ENCODE results near the gene ZCCHC14.

ZCCHC14 gene

DNA sequence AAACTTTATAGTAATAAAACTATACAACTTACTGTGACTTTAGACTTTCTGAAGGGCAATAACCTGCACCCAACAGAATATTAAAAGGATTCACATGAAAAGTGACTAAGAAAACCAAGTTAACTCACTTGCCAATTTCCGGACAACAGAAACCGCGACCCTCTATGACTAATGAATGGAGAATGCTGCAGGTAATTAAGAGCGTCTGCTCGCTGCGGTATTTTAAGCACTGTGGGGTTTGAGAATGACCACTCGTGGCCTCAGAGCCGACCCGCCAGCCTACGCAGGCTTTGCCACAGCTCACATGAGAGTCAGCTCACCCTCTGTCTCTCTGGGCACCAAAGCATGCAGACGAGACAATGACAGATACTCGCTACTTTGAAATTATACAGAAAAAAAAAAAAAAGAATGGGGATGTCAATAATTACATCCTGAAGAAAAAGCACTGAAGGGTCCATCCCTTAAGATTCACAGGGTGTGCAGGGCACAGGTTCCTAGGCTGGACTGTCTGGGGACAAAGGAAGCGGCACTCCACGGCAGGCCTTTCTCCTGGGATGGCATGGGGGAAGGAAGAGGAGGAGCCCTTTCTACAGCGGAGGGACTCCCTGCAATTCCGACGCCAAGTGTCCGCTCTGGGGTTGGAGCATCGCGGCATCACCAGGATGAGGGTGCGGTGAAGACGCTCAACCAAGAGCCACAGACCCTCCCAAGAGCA lies 35.0 kb downstream of the ZCCHC14 start:
- DNase-seq (ENCODE audit: insufficient read length, low spot score) (no peak), FAIRE-seq (no peak)
- TF ChIP-seq POLR2A (IDR thresholded peaks at IDR 0.05; ENCODE audit: low read depth, low read length) = no peak
- TF ChIP-seq PAX5 (IDR thresholded peaks at IDR 0.05; ENCODE audit: insufficient read depth, low read length, severe bottlenecking) = no peak
- TF ChIP-seq POU2F2 (IDR thresholded peaks at IDR 0.05; ENCODE audit: low read depth, low read length) = no peak
- no peak for TF ChIP-seq POLR2AphosphoS5 (IDR thresholded peaks at IDR 0.05; ENCODE audit: low read depth, low read length)
- no peak for TF ChIP-seq SPI1 (IDR thresholded peaks at IDR 0.05; ENCODE audit: low read depth, low read length)
- TF ChIP-seq TAF1 (IDR thresholded peaks at IDR 0.05; ENCODE audit: low read depth, low read length) = no peak

DNA sequence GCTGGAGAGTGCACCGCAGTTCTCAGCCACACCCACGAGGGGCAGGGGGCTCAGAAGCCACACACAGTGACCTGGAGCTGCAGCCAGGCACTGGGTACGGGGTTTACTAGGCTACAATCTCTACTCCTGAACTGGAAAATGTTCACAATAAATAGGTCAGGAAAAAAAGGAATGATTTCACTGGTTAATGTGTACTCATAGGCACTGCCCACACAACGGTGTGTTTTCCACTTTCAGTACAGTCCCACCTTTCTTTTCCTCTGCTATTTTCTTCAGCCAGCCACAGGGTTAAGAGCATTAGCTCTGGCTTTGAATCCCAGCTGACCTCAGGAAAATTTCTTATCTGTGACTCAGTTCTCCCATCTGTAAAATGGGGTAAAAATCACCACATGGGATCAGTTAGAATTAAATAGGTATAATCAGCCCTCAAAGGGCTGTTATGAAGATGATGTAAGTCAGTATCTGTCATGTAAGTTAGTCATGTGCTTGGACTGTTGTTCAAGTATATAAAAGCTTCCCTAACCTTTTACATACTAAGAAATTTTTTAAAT lies 35.7 kb downstream of the ZCCHC14 start:
- TF ChIP-seq POU2F2 (IDR thresholded peaks at IDR 0.05; ENCODE audit: low read depth, low read length) (no peak), TAF1 (IDR thresholded peaks at IDR 0.05; ENCODE audit: low read depth, low read length) (no peak), POLR2A (IDR thresholded peaks at IDR 0.05; ENCODE audit: low read depth, low read length) (no peak), SPI1 (IDR thresholded peaks at IDR 0.05; ENCODE audit: low read depth, low read length) (no peak), PAX5 (IDR thresholded peaks at IDR 0.05; ENCODE audit: insufficient read depth, low read length, severe bottlenecking) (no peak), POLR2AphosphoS5 (IDR thresholded peaks at IDR 0.05; ENCODE audit: low read depth, low read length) (no peak)
- FAIRE-seq (no peak), DNase-seq (ENCODE audit: insufficient read length, low spot score) (no peak)

DNA sequence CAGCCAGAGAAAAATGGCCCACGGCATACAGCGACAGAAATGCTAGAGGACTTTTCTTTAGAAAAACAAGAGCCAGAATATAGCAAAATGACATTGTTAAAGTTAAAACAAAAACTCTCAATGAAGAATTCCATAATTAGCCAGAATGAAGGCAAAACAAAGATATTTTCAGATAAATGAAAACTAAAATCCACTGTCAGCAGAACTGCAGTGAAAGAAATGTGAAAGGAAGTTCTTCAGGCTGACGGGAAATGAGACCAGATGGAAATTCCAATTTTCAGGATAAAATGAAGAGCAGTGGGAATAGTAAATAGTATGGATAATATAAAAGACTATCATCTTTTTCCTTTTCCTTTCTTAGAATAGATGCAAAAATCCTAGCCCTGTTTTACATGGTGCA lies 38.4 kb downstream of the ZCCHC14 start:
- TF ChIP-seq PAX5 (IDR thresholded peaks at IDR 0.05; ENCODE audit: insufficient read depth, low read length, severe bottlenecking) (no peak), POLR2A (IDR thresholded peaks at IDR 0.05; ENCODE audit: low read depth, low read length) (no peak), TAF1 (IDR thresholded peaks at IDR 0.05; ENCODE audit: low read depth, low read length) (no peak)
- no peak for FAIRE-seq
- no peak for DNase-seq (ENCODE audit: insufficient read length, low spot score)

DNA sequence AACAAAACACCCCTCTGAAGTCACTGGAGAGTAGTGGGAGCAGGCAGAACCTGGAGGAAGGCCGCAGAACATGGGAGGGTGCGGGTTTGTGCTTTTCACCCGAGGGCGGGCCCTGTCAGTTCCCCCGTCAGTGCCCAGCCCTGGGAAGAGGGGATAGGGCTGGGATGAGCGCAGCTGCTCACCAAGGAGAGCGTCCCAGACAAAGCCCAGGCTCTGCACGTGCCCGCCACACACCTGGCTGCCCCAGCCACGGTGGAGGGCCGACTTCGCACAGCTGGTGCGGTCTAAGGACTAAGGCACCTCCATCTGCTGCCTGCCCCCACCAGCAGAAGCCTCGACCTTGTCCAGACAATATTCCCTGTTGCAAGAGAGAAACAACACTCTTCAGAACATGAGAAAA lies 39.5 kb downstream of the ZCCHC14 start:
- FAIRE-seq (no peak), DNase-seq (ENCODE audit: insufficient read length, low spot score) (no peak)
- TF ChIP-seq SPI1 (IDR thresholded peaks at IDR 0.05; ENCODE audit: low read depth, low read length) (no peak), POLR2AphosphoS5 (IDR thresholded peaks at IDR 0.05; ENCODE audit: low read depth, low read length) (no peak), POLR2A (IDR thresholded peaks at IDR 0.05; ENCODE audit: low read depth, low read length) (no peak), POU2F2 (IDR thresholded peaks at IDR 0.05; ENCODE audit: low read depth, low read length) (no peak), TAF1 (IDR thresholded peaks at IDR 0.05; ENCODE audit: low read depth, low read length) (no peak), PAX5 (IDR thresholded peaks at IDR 0.05; ENCODE audit: insufficient read depth, low read length, severe bottlenecking) (no peak)

DNA sequence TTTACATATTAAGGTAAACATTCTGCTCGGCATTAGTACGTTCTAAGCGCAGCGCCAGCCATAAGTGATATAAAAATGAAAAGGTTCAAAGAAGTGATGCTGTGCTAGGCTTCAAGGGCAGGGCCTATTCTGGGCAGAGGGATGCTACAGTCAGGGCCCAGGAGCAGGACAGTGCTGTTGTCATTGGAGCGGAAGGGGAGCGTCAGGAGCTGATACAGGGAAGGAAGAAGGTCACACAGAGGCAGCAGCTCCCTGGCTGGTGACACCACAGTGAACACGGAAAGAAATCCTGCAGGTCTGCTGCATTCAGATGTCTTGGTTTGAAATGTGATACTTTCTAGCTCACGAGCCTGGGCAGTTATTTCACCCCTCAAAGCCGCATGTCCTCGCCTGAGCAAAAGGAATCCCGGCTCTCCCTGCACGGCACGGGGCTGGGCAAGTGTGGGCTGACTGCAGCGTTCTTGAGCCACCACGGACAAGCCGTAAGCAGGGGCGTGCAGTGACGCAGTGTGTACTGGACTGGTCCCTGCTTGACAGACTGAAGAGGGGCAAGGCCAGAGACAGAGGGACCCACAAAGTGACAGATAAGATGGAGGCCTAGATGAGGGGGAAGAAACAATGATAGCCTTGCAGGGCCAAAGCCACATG lies 41.1 kb downstream of the ZCCHC14 start:
- no peak for TF ChIP-seq TAF1 (IDR thresholded peaks at IDR 0.05; ENCODE audit: low read depth, low read length)
- FAIRE-seq (no peak), DNase-seq (ENCODE audit: insufficient read length, low spot score) (no peak)

DNA sequence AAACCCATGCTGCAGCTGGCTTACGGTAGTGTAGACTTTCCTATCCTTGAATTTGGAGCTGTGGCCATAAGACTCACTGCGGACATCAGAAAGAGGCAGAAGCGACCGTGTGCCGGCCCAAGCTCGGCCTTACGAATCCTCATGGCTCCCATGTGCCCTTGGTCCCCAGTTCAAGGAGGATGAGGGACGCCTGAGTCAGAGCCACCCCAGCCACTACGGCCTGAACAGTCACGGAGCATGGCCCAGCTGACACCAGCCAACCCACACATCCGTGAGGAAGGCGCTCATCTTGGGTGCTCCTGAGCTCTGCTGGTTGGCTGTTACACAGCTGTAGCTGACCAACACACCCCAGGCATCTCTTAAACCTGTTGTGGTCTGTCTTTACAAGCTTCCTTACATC lies 44.0 kb downstream of the ZCCHC14 start:
- FAIRE-seq = no peak
- no peak for TF ChIP-seq POLR2AphosphoS5 (IDR thresholded peaks at IDR 0.05; ENCODE audit: low read depth, low read length)
- TF ChIP-seq POU2F2 (IDR thresholded peaks at IDR 0.05; ENCODE audit: low read depth, low read length) = no peak
- no peak for TF ChIP-seq PAX5 (IDR thresholded peaks at IDR 0.05; ENCODE audit: insufficient read depth, low read length, severe bottlenecking)
- no peak for TF ChIP-seq TAF1 (IDR thresholded peaks at IDR 0.05; ENCODE audit: low read depth, low read length)
- no peak for TF ChIP-seq SPI1 (IDR thresholded peaks at IDR 0.05; ENCODE audit: low read depth, low read length)
- no peak for TF ChIP-seq POLR2A (IDR thresholded peaks at IDR 0.05; ENCODE audit: low read depth, low read length)
- no peak for DNase-seq (ENCODE audit: insufficient read length, low spot score)

DNA sequence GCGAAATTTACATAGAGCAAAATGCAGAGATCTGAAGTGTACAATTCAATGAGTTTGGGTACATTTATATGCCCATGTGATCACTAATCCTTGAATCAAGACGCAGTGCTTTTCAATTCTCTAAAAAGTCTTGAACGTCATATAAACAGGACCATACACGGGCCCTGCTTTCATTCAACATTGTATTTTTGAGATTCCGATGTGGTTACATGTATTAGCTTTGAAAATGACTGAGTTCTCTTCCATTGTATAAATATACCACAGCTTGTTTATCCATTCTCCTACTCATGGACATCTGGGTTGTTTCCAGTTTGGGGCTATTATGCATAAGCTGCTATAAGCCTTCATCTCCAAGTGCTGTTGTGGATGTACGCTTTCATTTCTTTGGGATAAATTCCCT lies 45.5 kb downstream of the ZCCHC14 start:
- no peak for DNase-seq (ENCODE audit: insufficient read length, low spot score)
- TF ChIP-seq POLR2AphosphoS5 (IDR thresholded peaks at IDR 0.05; ENCODE audit: low read depth, low read length) (no peak), TAF1 (IDR thresholded peaks at IDR 0.05; ENCODE audit: low read depth, low read length) (no peak), POU2F2 (IDR thresholded peaks at IDR 0.05; ENCODE audit: low read depth, low read length) (no peak), POLR2A (IDR thresholded peaks at IDR 0.05; ENCODE audit: low read depth, low read length) (no peak)
- FAIRE-seq = no peak

DNA sequence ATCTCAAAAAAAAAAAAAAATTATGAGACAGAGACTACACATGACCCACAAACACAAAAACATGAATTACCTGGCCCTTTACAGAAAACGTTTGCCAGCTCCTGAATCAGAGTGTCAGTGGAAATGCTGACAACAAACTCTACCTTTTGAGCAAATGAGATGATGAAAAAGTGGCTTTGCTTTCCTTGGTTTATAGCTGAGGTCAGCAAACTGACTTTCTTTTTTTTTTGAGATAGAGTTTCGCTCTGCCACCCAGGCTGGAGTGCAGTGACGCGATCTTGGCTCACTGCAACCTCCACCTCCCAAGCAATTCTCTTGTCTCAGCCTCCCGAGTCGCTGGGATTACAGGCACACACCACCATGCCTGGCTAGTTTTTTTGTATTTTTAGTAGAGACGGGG lies 46.3 kb downstream of the ZCCHC14 start:
- no peak for DNase-seq (ENCODE audit: insufficient read length, low spot score)

DNA sequence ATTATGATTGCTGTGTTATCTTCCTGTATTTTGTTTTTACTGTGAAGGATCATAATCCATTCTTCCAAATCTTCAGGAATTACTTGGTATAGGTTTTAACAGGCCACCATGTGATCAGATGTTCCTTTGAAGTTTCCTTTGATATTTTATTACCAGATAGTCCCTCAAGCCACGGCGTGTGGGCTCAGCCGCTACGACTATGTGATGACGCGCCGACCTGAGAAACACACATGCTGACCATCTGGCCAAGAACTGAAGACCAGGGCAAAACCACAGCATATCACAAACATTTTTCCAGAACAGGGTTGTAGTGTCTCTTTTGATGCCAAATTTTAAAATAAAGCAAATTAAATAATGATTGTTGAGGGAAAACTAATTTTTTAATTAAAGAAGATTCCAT lies 47.3 kb downstream of the ZCCHC14 start:
- no peak for TF ChIP-seq TAF1 (IDR thresholded peaks at IDR 0.05; ENCODE audit: low read depth, low read length)
- no peak for TF ChIP-seq POLR2AphosphoS5 (IDR thresholded peaks at IDR 0.05; ENCODE audit: low read depth, low read length)
- no peak for TF ChIP-seq PAX5 (IDR thresholded peaks at IDR 0.05; ENCODE audit: insufficient read depth, low read length, severe bottlenecking)
- TF ChIP-seq POLR2A (IDR thresholded peaks at IDR 0.05; ENCODE audit: low read depth, low read length) = no peak
- no peak for TF ChIP-seq POU2F2 (IDR thresholded peaks at IDR 0.05; ENCODE audit: low read depth, low read length)
- TF ChIP-seq SPI1 (IDR thresholded peaks at IDR 0.05; ENCODE audit: low read depth, low read length) = no peak
- no peak for FAIRE-seq
- no peak for DNase-seq (ENCODE audit: insufficient read length, low spot score)

More for the DNA sequence above, 46.3 kb downstream of the ZCCHC14 start:
- TF ChIP-seq TAF1 (IDR thresholded peaks at IDR 0.05; ENCODE audit: low read depth, low read length) = no peak
- no peak for TF ChIP-seq PAX5 (IDR thresholded peaks at IDR 0.05; ENCODE audit: insufficient read depth, low read length, severe bottlenecking)
- no peak for TF ChIP-seq POLR2A (IDR thresholded peaks at IDR 0.05; ENCODE audit: low read depth, low read length)
- no peak for TF ChIP-seq POU2F2 (IDR thresholded peaks at IDR 0.05; ENCODE audit: low read depth, low read length)
- TF ChIP-seq SPI1 (IDR thresholded peaks at IDR 0.05; ENCODE audit: low read depth, low read length) = no peak
- TF ChIP-seq POLR2AphosphoS5 (IDR thresholded peaks at IDR 0.05; ENCODE audit: low read depth, low read length) = no peak
- FAIRE-seq = no peak

DNA sequence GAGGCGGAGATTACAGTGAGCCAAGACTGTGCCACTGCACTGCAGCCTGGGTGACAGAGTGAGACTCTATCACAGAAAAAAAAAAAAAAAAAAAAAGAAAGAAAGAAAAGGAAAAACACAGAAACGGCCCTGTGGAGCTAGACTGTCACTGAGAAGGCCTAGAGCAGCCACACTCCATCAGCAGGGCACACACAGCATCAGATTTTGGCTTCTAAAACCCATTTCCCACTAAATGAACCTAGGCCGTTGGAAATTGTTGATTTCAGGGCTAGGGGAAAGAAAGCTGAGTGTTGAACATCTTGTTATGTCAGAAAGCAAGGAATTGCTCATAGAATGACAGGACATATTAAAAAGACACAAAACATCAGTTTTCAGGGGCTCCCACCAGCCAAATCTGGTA lies 48.9 kb downstream of the ZCCHC14 start:
- TF ChIP-seq PAX5 (IDR thresholded peaks at IDR 0.05; ENCODE audit: insufficient read depth, low read length, severe bottlenecking) (no peak), SPI1 (IDR thresholded peaks at IDR 0.05; ENCODE audit: low read depth, low read length) (no peak), TAF1 (IDR thresholded peaks at IDR 0.05; ENCODE audit: low read depth, low read length) (no peak), POU2F2 (IDR thresholded peaks at IDR 0.05; ENCODE audit: low read depth, low read length) (no peak), POLR2AphosphoS5 (IDR thresholded peaks at IDR 0.05; ENCODE audit: low read depth, low read length) (no peak), POLR2A (IDR thresholded peaks at IDR 0.05; ENCODE audit: low read depth, low read length) (no peak)
- no peak for FAIRE-seq
- DNase-seq (ENCODE audit: insufficient read length, low spot score) = no peak
